GM12874 (cell line): ENCODE measurements around the gene PRRT1B.

ENCODE experiments used
- TF ChIP-seq, protein P1 (sequence below): IDR thresholded peaks from 2 replicates; pipeline ENCODE4 v1.5.1; 2011; ENCODE audit warnings: low read depth, mild to moderate bottlenecking, control low read depth, low read length, moderate library complexity; ENCODE audit not compliant: insufficient read depth

The PRRT1B gene

DNA sequence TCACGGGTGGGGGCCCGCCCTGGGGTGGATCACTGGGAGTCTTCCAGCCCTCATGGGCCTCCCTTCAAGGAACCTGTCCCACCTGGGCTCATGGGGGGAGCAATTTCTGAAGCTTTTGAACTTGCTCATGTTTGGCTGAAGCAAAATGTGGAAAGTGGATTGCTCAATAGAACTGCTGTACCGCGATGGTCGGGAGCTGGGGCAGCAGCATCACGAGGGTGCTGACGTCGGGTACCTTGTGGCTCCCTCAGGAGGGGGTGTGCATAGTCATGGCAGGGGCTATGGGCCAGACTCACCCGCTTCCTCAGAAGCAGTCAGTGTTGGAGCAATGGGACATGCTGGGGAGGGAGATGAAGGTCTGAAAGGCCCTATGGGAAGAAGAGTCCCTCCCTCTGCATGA lies 57.9 kb downstream of the PRRT1B start:
- TF ChIP-seq, protein P1, sequence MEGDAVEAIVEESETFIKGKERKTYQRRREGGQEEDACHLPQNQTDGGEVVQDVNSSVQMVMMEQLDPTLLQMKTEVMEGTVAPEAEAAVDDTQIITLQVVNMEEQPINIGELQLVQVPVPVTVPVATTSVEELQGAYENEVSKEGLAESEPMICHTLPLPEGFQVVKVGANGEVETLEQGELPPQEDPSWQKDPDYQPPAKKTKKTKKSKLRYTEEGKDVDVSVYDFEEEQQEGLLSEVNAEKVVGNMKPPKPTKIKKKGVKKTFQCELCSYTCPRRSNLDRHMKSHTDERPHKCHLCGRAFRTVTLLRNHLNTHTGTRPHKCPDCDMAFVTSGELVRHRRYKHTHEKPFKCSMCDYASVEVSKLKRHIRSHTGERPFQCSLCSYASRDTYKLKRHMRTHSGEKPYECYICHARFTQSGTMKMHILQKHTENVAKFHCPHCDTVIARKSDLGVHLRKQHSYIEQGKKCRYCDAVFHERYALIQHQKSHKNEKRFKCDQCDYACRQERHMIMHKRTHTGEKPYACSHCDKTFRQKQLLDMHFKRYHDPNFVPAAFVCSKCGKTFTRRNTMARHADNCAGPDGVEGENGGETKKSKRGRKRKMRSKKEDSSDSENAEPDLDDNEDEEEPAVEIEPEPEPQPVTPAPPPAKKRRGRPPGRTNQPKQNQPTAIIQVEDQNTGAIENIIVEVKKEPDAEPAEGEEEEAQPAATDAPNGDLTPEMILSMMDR: no peak

DNA sequence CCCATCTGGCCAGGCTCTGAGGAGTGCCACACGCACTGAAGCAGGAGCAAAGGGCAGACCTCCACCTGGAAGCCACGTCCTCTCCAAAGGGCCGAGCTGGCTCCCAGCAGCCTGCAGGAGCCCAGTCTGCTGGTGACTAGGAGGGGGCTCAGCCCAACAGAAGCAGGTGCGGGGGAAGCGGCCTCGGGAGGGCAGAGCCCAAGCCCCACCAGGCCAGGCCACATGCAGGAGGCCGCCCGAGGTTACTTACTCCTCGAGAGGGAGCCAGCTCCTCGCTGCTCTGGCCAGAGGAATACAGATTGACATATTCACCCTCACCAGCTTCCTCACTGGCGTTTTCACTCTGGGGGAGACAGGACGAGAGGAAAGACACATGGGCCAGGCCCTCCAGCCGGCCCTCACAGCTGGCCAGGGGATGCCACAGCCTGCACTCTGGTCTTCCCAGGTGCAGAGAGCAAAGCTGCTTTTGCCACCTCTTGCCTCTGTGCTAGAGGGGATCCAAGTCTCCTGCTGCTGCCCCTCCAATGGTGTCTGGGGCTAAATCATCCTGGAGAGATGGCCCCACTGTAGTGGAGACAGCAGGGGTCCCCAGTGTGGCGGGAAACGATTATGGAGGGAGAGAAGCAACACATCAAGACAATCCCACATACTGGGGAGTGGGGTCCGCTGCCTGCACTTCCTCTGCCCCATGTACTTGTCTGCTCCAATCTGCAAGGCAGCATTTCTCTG lies 58.6 kb downstream of the PRRT1B start:
- TF ChIP-seq, protein P1: no peak

DNA sequence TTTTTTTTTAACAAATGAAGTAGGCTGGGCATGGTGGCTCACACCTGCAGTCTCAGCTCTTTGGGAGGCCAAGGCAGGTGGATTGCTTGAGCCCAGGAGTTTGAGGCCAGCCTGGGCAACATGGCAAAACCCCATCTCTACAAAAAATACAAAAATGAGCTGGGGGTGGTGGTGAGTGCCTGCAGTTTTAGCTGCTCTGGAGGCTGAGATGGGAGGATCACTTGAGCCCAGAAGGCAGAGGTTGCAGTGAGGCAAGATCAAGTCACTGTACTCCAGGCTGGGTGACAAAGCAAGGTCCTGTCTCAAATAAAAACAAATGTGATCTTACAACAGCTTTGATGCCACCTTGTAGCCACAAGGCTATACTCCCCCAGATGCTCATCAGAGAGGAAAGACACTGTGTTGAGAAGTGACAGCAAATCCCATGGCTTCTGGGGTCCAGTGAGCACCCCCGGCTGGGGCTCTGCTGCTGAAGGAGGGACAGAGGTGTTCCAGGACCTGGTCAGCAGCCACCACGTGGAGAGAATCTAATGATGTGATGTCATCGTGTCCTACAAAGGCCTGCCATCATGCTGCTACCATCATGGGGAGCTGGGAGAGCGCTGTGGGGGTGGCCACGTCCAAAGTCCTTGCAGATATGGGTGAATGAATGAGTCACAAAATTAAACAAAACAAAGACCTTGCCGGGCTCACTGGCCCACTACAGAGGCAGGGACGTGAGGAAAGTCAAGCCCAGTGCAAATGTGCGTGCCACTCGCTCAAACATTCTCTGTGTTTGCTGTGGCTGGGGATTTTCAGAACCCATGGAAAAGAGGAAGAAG lies 60.7 kb downstream of the PRRT1B start:
- TF ChIP-seq, protein P1: no peak

DNA sequence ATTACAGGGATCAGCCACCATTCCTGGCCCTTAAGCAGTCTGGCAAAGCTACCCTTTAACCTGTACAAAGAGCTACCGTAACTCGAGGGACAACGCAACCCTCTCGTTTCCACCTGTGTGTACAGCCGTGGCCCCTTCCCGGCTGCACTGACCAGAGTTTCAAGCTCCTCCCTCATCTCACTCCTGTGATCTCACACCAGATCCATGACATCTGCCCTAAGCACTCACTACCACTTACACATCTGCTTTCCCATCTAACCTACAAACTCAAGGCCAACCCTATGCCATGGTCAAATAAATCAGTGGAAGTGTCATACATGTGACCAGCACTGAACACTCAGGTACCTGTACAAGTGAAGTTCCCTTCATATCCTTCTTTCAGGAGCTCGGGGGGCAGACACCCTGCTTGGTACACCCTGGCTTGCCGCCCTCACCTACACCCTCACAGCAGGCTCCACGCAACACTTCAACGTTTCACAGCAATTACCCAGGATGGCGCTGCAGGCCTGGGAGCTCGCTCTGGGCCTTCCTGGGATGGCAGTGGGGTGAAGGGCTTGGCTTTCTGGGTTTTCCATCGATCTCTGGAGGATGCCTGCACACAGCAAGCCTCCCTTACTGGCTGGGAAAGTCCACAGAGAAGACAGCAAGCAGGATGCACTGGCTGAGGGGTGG lies 61.7 kb downstream of the PRRT1B start:
- TF ChIP-seq, protein P1: no peak

DNA sequence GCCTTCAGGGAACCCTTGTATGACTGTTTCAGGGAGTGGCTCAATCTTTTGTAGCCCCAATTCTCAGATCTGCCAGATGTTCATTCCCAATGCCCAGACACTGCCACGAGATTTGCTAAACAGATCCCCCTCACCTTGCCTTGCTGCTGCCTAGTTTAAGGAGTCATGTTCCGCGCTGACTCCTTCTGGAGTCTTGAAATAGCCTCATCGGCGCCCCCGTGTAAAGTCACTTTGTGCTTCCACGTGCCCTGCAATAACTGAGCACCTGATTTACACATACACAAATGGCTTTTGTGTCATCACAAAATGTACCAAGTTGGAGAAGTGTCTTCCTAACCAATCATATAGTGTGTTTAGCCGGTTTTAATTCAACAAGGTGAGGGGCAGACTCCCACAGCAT lies 62.3 kb downstream of the PRRT1B start:
- TF ChIP-seq, protein P1: no peak

DNA sequence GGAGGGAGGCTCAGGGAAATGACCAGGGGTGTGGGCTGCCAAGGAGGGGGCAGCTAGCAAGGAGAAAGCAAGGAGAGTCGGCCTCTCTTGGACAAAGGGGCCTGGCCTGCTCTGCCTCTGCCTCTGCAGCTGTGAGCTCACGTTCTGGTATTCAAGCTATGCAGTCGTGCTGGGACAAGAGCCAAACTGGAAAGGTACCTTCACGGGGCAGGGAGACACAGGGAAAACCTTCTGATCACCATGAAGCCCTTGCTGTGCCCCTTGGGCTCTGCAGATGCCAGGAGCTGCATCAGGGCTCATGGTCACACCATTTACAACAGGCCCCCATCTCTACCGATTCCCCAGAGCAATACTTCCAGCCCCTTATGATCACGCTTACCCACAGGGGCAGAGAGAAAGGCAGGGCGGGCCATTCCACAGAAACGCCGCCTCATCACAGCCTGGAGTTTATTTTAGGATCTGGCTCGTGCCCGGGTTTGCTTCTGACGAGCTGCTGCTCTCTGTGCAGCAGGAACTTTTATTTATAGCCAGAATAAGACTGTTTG lies 63.2 kb downstream of the PRRT1B start:
- TF ChIP-seq, protein P1: no peak
